Skin epidermis (tissue), 12 donors: Measurements from ENCODE around the gene AHNAK.
"Not testable (repeated sequence)": the region's sequence is repeated elsewhere in the genome, so short reads cannot be mapped to it uniquely, and the experiment has no call there.

Source experiments
- H3K27ac ChIP-seq, 21 experiments: fragments of 200-600 bp; sonication (generic) in 11 of 21; one replicate each; pipeline ENCODE4 v1.5.0; 2020; ENCODE audit warnings: mild to moderate bottlenecking in 3 of 21, inconsistent platforms in 2 of 21, moderate library complexity in 2 of 21
- H3K4me3 ChIP-seq, 7 experiments: fragments of 200-600 bp; sonication (generic) in 2 of 7; one replicate each; pipeline ENCODE4 v1.5.0; 2020; ENCODE audit warnings: inconsistent platforms in 2 of 7, mild to moderate bottlenecking in 2 of 7, moderate library complexity in 1 of 7

The AHNAK gene

DNA sequence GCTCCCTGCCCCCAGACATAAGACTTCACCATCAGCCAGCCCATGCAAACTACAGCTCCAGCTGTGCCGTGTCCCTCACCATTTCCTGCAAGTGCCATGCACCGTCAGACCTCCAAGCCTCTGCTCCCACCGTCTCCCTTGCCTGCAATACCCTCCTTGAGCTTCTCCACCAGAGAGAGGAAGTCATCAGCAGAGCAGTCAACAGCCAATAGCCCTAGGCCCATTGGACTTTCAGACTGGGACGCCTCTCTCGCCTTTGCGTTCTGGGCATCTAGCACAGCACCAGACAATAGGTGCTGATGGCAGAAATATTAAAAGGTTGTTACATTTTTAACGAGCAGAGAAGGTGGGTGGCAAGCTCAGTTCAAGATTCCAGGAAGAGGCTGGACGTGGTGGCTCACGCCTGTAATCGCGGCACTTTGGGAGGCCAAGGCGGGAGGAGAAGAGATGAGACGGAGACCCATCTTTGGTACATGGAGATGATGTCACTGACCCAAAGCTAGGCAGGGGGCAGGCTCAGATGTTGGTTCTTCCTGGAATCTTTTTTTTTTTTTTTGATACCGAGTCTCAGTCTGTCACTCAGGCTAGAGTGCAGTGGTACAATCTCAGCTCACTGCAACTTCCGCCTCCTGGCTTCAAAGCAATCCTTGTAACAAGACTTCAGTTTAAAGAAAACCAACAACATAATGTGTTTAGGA, 95.9 kb downstream of the AHNAK start:
- Histone ChIP-seq H3K4me3 (no peak overlapping the region), H3K27ac (no peak overlapping the region)

DNA sequence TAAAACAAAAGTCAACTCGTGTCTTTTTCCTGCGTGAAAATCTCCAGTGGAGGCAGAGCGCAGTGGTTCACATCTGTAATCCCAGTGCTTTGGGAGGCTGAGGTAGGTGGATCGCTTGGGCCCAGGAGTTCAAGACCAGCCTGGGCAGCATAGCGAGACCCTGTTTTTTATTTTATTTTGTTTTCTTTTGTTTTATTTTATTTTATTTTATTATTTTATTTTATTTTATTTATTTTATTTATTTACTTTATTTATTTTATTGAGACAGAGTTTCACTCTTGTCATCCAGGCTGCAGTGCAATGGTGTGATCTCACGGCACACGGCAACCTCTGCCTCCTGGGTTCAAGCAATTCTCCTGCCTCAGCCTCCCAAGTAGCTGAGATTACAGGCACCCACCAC, 96.7 kb downstream of the AHNAK start:
- H3K4me3 ChIP-seq, H3K27ac ChIP-seq: not testable (repeated sequence)

DNA sequence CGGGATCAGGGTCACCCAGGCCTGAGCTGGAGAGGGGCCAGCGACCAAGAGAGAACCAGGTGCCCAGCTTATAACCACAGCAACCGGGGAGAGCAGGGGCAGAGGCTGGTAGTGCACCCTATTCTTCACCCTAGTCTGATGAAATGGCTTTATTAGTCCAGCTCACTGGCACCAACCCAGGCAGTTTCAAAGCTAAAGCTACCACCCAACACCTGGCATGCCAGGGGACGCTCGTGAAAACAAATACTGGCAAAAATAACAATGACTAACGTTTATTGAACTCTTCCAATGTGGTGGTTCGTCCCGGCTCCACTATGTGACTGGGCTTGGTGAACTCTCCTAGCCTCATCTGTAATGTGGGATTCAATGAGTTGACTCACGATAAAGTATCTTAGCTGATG, 97.2 kb downstream of the AHNAK start:
- Histone ChIP-seq H3K4me3 (no peak overlapping the region), H3K27ac (peak overlapping the region in 2 of 21 experiments; percentile 13 to 17)

DNA sequence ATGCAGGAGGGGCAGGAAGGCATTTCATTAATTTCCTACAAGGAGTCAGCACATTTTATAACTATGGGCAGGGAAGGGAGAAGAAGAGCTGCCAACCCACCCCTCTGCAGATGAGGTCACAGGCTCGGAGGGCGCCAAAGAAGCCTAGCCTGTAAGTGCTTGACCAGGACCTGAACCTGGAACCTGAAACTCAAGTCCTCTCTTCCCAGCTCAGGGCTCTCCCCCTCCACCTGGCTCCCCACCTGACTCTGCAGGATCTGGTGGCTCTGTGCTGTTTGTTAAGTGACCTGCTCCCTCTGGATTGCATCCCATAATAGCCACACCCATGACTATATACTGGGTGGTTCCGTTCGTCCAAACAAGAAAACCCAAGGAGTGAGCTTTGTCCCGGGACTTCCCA, 100.5 kb downstream of the AHNAK start:
- no peak overlapping the region for H3K4me3 ChIP-seq
- peak overlapping the region in 12 of 21 experiments; percentile 46 to 93 (median 82) for H3K27ac ChIP-seq

DNA sequence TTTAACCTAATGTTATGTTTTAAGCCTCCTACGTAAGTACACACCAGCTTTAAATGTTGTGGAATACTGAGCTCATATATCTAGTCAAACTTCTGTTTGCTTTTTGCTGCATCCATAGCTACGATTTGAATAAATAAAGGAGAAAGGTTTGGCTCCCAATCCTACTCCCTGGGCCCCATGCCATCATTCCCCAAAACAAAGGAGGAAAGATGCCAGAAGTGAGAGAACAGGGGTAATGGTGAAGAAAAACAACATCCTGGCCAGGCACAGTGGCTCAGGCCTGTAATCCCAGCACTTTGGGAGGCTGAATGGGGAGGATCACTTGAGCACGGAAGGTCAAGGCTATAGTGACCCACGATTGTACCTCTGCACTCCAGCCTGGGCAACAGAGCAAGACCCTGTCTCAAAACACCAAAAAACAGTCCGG, 101.3 kb downstream of the AHNAK start:
- peak overlapping the region in 18 of 21 experiments; percentile 65 to 93 (median 86) for H3K27ac ChIP-seq

DNA sequence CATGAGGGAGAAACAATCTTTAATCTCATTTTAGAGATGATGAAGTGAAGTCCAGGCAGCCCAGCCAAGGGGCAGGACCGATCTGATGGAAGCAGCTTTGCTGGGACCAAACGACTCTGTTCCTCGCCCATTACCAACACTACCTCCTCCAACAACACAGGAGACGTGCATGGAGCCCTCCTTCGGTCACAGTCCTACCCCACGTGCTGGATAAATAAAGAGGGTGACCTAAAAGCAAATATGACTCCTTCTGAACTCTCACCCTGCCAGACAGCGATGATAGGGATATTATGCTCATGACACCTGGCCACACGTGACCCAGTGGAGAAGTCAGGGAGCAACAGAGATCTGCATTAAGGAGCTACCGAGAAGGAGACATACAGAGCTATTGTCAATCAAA, 101.8 kb downstream of the AHNAK start:
- Histone ChIP-seq H3K4me3 (peak overlapping the region; percentile 13 to 40 (median 33)), H3K27ac (peak overlapping the region in 20 of 21 experiments; percentile 65 to 93 (median 86))

More for the DNA sequence above, 101.3 kb downstream of the AHNAK start:
- H3K4me3 ChIP-seq: no peak overlapping the region

DNA sequence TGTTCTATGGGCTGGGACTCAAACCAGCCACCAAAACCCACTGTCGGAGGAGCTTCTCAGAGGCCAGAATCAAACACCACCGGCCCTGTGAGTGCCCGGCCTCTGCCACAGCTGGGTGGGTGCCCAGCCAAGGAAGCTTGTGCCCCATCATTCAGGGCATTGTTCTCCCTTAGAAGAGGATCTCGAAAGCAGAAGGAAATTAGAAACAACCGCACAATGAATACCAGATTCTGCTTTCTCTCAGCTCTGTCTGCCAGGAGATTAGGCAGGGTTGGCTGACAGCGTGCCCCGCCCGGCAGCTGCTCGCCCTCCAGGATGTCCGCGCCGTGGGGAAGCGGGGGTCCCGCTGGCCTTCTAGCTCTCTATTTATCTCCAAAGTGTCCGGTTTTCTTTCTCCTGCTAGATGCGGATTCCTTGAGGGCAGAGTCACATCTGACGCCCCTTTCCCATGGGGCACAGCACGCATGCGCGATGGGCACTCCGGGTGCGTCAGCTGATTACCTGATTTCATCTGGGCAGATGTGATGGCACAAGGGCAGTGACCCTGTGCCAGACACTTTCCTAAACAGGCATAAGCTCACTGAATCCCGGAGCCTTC, 102.3 kb downstream of the AHNAK start:
- Histone ChIP-seq H3K4me3 (peak overlapping the region; percentile 13 to 40 (median 33)), H3K27ac (peak overlapping the region in 20 of 21 experiments; percentile 65 to 93 (median 86))

DNA sequence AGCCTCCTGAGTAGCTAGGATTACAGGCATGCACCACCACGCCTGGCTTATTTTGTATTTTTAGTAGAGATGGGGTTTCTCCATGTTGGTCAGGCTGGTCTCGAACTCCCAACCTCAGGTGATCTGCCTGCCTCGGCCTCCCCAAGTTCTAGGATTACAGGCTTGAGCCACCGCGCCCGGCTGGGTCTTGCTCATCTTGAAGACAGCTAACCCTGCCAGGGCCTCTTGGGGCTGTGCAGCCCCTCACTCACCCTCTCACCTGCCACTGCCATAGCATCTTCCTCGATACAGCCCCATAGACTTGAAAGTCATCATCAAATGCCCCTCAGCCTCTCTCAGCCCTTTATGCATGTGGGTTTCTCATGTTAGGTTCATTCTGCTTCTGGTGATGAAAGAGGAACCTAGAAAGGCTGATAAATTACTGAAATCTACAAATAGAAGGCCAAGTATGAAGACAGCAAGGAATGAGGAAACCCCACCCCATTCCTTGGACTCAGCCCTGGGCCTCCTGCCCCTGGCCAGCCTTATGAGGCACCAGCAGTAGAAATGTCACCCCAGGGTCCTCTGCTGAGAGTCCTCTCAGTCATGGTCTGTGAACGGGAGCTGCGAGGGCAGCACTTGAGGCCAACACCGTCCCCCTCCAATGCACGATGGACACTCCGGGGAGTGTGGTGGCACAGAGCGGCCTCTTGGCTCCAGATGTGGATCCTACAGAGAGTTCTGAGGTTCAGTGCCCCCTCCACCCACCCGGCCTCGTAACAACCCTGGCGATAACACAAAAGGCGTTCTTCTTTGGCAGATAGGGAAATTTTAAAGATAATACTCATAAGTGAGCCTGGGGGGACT, 103.0 kb downstream of the AHNAK start:
- peak overlapping the region; percentile 13 to 40 (median 33) for H3K4me3 ChIP-seq
- H3K27ac ChIP-seq: peak overlapping the region in 20 of 21 experiments; percentile 65 to 93 (median 86)

DNA sequence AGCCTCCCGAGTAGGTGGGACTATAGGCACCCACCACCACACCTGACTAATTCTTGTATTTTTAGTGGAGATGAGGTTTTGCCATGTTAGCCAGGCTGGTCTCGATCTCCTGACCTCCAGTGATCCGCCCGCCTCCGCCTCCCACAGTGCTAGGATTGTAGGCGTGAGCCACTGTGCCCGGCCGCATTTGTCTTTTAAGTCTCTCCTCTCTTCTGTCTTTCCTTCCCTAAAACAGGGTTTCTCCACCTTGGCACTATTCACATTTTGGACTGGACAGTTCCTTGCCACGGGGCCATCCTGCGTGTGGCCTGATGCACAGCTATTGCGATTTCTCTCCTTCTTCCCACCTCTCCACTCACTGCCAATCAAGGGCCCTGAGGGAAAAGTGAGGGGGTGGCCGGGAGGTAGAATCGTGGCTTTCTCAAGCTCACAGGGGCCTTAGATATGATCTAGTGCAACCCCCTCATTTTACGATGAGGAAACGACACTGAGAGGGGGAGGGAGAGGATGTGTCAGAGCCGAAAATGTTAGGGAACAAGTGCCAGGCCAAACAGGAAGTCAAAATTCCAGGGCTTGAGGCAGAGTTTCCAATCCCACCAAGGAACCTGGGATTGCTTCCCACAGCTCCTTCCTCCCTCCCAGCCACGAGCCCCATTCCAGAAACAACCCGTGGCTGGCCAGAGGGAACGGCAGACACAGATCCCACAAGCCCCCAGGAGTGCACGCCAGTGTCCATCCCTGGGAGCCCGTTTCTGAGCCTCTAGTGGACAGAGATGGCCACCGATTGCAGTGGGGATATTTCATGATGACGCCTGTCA, 106.6 kb downstream of the AHNAK start:
- Histone ChIP-seq H3K4me3 (no peak overlapping the region), H3K27ac (peak overlapping the region in 17 of 21 experiments; percentile 1 to 85 (median 67))

DNA sequence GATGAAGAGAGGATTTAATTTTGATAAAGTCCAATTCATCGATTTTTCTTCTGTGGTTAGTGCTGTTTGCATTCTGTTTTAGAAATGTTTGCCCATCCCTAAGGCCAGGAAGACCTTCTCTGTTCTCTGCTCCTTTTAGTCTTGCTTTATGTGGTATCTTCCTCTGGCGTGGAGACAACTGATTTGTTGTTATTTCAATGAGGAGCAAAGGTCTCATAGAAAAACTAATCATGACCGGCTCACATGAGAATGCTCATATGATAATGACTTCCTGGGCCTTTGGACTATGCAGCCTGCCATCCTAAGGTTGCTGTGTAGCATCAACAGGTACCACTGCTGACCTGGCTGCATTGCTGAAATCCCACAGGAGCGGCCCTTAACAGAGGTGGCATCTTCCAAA, 108.0 kb downstream of the AHNAK start:
- Histone ChIP-seq H3K27ac (no peak overlapping the region), H3K4me3 (no peak overlapping the region)

DNA sequence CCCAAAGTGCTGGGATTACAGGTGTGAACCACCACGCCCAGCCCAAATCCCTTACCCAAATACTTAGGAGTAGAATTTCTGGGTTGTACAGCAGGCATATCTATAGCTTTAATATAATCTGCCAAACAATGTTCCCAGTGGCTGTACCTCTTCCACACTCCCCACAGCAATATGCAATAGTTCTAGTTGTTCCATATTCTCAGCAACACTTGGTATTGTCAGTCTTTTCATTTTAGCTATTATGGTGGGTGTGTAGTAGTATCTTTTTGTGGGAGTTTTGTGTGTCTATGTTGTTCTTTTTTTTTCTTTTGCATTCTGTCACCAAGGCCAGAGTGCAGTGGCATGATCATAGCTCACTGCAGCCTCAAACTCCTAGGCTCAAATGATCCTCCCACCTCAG, 109.0 kb downstream of the AHNAK start:
- H3K4me3 ChIP-seq: no peak overlapping the region
- no peak overlapping the region for H3K27ac ChIP-seq

DNA sequence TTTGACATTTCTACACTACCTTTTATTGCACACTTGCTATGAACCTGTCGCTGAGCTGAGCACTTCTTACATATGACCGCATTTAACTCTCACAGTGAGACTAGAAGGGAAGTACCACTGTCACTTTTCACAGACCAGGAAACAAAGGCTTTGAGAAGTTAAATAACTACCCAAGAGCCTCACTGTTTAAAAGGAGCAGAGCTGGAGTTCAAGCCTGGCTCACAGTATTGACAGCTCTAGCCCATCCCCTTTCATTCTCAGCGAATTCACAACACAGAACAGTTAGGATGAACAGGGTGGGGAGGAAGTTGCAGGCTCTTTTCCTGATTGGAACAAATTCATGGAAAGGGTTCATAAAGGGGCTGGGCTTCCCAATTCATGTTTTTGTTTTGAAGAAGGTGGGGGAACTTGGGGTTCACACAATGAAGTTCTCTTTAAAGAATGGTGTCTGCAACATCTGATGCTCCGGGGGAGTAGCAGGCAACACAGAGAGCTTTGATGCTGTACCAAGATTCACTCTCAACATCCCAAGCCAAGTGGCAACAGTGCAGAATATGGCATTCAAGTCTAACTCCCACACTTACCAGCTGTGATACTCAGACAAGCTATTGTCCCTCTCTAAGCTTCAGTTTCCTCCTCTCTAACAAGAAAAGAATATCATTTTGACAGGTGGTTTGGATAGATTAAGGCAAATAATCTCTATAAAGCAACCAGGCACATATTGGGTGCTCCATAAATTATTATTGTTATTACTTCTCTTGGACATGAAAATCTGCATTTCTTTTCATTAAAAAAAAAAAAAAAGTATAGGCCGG, 110.6 kb downstream of the AHNAK start:
- Histone ChIP-seq H3K27ac (peak overlapping the region in 11 of 21 experiments; percentile 2 to 66 (median 46)), H3K4me3 (no peak overlapping the region)

DNA sequence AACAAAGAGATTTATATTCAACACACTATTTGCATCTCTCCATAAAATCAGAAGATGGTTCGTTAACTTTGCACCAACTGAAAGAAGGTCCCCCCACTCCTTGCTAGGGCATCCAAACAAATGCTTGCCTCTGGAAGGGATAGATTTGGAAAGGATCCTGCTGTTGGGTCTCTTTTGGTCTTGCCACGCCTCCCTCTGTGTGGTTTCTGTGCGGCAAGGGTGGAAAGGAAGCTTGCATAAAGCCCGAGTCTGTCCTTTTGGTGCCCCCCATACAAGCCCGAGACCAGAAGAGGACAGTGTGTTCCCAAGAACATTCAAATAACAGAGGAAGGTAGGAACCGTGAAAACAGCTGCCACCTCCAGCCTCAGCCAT, 112.7 kb downstream of the AHNAK start:
- peak overlapping the region in 12 of 21 experiments; percentile 12 to 78 (median 56) for H3K27ac ChIP-seq
- no peak overlapping the region for H3K4me3 ChIP-seq

DNA sequence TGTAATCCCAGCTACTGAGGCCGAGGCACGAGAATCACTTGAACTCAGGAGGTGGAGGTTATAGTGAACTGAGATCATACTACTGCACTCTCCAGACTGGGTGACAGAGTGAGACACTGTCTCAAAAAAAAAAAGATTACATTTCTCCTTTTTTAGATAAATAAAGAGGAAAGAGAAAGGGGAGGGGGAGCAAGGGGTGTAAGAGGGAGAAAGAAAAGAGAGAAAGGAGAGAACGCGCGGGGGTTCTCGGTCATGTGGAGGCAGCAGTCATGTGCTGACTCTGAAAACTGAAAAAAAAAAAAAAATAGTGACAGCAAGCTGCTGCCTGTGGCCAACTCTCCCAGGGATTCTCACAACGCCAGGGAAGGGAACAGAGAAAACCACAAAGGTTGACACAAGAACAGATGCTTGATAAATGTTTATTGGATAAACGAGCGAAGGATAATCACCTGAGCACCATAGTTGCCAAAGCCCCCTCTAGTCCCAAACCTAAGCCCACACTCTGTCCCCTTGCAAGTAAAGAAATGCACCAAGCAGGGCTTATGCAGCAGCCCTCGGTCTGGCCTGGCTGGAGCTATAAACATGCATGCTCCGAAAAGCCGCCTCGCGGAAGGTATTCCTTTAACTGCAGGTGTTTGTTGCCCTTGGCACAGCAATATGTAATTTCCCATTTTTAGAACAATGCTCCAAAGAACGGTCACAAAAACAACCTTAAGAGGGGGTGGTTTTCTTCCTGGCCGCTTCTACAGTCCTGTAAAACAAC, 113.3 kb downstream of the AHNAK start:
- H3K27ac ChIP-seq: peak overlapping the region in 10 of 21 experiments; percentile 23 to 78 (median 50)
- no peak overlapping the region for H3K4me3 ChIP-seq

DNA sequence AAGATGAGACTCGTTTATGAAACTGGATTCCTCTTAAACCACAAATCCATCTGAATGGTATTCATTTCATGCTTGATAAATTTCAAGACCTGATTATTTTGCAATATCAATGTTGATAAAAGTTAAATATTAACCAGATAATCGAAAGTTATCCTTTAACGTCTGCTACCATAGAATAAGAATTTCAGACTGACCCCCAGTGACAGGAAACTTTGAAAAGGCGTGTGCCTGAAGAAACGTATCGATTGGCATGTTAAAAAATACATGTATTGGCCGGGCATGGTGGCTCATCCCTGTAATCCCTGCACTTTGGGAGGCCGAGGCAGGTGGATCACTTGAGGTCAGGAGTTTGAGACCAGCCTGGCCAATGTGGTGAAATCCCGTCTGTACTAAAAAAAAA, 113.9 kb downstream of the AHNAK start:
- Histone ChIP-seq H3K4me3 (no peak overlapping the region), H3K27ac (peak overlapping the region in 5 of 21 experiments; percentile 3 to 78 (median 47))

DNA sequence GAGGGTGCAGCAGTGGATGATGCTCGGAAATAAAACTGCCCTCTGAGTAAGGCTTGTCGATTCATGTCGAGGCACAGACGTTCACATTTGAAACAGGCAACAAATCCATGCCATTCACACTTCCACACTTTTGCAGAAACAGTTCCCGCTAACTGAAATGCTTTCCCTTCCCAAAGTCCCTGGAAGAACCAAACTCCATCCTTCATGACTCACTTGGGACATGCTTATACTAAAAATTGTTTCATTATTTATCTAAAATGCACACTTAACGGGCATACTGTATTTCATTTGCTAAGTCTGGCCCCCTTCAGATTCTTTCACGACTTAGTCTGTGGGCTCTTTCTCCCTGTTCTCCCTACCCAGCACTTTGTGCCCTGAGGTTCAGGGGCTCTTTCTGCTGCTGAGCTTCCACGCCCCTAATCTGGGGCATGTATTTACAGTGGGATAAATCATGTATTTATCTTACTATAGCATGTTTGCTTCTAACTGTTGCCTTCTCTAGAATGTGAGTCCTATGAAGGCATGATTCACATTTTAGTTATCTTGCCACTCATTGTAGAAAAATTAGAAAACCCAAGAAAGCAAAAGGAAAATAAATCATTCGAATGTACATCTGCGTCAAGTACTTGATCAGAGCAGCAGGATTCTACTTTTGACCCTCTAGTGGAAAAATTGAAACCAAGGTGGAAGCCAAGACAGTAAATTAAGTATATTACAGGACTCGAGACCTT, 115.3 kb downstream of the AHNAK start:
- Histone ChIP-seq H3K27ac (peak overlapping the region in 11 of 21 experiments; percentile 27 to 62 (median 46)), H3K4me3 (no peak overlapping the region)

DNA sequence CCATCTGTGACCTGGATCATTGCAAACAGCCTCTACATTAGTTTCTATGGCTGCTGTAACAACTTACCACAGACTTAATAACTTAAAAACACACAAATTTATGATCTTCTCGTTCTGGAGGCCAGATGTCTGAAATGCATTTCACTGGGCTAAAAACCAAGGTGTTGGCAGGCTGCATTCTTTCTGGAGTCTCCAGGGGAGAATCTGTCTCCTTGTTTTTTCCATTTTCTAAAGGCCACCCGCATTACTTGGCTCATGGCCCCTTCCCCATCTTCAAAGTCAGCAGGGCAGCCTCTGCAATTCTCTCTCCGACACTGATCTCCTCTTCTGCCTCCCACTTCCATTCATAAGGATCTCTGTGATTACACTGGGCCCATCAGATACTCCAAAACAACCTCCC, 116.2 kb downstream of the AHNAK start:
- peak overlapping the region in 13 of 21 experiments; percentile 12 to 62 (median 44) for H3K27ac ChIP-seq
- H3K4me3 ChIP-seq: no peak overlapping the region
